Medulla oblongata (tissue), 1 donor: ENCODE results near the gene ACY1.
A peak's percentile ranks its signal among the peaks of the same experiment; 100 is the strongest.

Experiments
- DNase-seq: peaks from one replicate; pipeline ENCODE4 v3.0.0-alpha.2; 2015; ENCODE audit errors: extremely low spot score

The ACY1 gene

GRCh38 chr3:51963951-51964451 lies 19.3 kb upstream of the ACY1 start:
- DNase-seq = peak; percentile 32

GRCh38 chr3:51964521-51964920 lies 18.8 kb upstream of the ACY1 start:
- DNase-seq = no peak

- DNase-seq = peak; percentile 86
These were observed 17.3 kb upstream of the ACY1 start for GRCh38 chr3:51966016-51966415.

- peak; percentile 44 for DNase-seq
These were observed 16.8 kb upstream of the ACY1 start for GRCh38 chr3:51966486-51966885.

GRCh38 chr3:51966922-51967383 lies 16.4 kb upstream of the ACY1 start:
- peak; percentile 14 for DNase-seq

- DNase-seq = peak; percentile 83
These were observed 15.8 kb upstream of the ACY1 start, which contains the start of gene PCBP4 for GRCh38 chr3:51967384-51968169. PCBP4 (minus strand) TSS chr3:51967454; CDS start chr3:51961240, 6,214 bp downstream.

- peak; percentile 21 for DNase-seq
These were observed 15.1 kb upstream of the ACY1 start for GRCh38 chr3:51968170-51968775.

GRCh38 chr3:51968883-51969678 lies 14.3 kb upstream of the ACY1 start:
- DNase-seq = no peak

GRCh38 chr3:51969841-51970240 lies 13.5 kb upstream of the ACY1 start:
- no peak for DNase-seq

GRCh38 chr3:51970606-51971300 lies 12.6 kb upstream of the ACY1 start:
- DNase-seq = no peak

GRCh38 chr3:51971350-51971749 lies 12.0 kb upstream of the ACY1 start:
- DNase-seq = no peak

- DNase-seq = no peak
These were observed 8.9 kb upstream of the ACY1 start for GRCh38 chr3:51974277-51974962.

- peak; percentile 74 for DNase-seq
These were observed 8.1 kb upstream of the ACY1 start, which contains the start of gene ABHD14A for GRCh38 chr3:51974963-51975851. ABHD14A (plus strand) TSS chr3:51975064; CDS start chr3:51975136, 72 bp downstream.

GRCh38 chr3:51975852-51976549 lies 7.3 kb upstream of the ACY1 start:
- peak; percentile 85 for DNase-seq

GRCh38 chr3:51977446-51978142 lies 5.7 kb upstream of the ACY1 start:
- DNase-seq = no peak

- no peak for DNase-seq
These were observed 5.2 kb upstream of the ACY1 start for GRCh38 chr3:51978143-51978502.

GRCh38 chr3:51980253-51980652 lies 3.1 kb upstream of the ACY1 start:
- DNase-seq = no peak

GRCh38 chr3:51982352-51982837 lies 940 bp upstream of the ACY1 start:
- DNase-seq = no peak
